ENCODE results near the gene OR2G3. TPM values are rescaled to one million over a fixed set of nuclear protein-coding genes. Genes with fewer than 3 reads are reported as not detected.

OR2G3 gene
- total and polyA plus RNA-seq, 2 of the 8 experiments (the other 6 are each of a cell fraction or from before 2014, with no cell fraction given), result not detected

- no peaks in the 10 kb centered on the region for H3K36me3 ChIP-seq (ENCODE audit: control insufficient read depth in 2 of 4, insufficient read depth in 4 of 4, low read length in 3 of 4)
- H3K4me3 ChIP-seq (ENCODE audit: extremely low read depth in 1 of 4, insufficient read depth in 2 of 4, low read depth in 3 of 4, low read length in 4 of 4), result no peak overlapping the region
- CTCF ChIA-PET (ENCODE audit: partially characterized antibody), result interaction anchor here (0.6 to 1.5 kb wide), 3 partner anchors 14 to 119 kb away, joined by 3 read pairs; no protein-coding TSS in a partner anchor
- no peaks in the 10 kb centered on the region for H3K79me1 ChIP-seq (ENCODE audit: low read depth, low read length)
- H2BK20ac ChIP-seq (ENCODE audit: low read length), result no peak overlapping the region
- TF ChIP-seq SIN3A (conservative IDR thresholded peaks at IDR 0.05 in 1 of 2, IDR thresholded peaks at IDR 0.05 in 1 of 2; ENCODE audit: low read depth in 1 of 2, low read length in 2 of 2) (no peak), TEAD4 (IDR thresholded peaks at IDR 0.05; ENCODE audit: low read depth, low read length) (no peak), RXRA (IDR thresholded peaks at IDR 0.05; ENCODE audit: insufficient read depth, low read depth, low read length) (no peak), JUND (IDR thresholded peaks at IDR 0.05; ENCODE audit: low read length) (no peak), SP4 (IDR thresholded peaks at IDR 0.05; ENCODE audit: low read length) (no peak), RBBP5 (IDR thresholded peaks at IDR 0.05; ENCODE audit: borderline replicate concordance, low read depth, low read length) (no peak), TAF7 (optimal IDR thresholded peaks at IDR 0.05; ENCODE audit: borderline replicate concordance, low read depth, low read length) (no peak), USF2 (IDR thresholded peaks at IDR 0.05; ENCODE audit: low read length) (no peak), HDAC6 (IDR thresholded peaks at IDR 0.05; ENCODE audit: low read depth, low read length) (no peak)
- no peak overlapping the region for H3K4me2 ChIP-seq (ENCODE audit: insufficient read depth in 1 of 2, low read depth in 2 of 2, low read length in 2 of 2)
- no peak overlapping the region for H2BK5ac ChIP-seq (ENCODE audit: low read depth, low read length)
- H3K56ac ChIP-seq (replicated peaks; ENCODE audit: insufficient read length, low read depth, low read length), result no peak overlapping the region
- DNase-seq (ENCODE audit: low read depth in 1 of 2, low spot score in 2 of 2) (no peak), FAIRE-seq (no peak)
- H3K18ac ChIP-seq (ENCODE audit: extremely low read depth, low read length), result no peak overlapping the region
- H3K23me2 ChIP-seq (ENCODE audit: low read depth, low read length), result no peaks in the 10 kb centered on the region
- no peak overlapping the region for H2BK12ac ChIP-seq (ENCODE audit: low read depth, low read length)
- H2BK15ac ChIP-seq (ENCODE audit: low read length), result no peak overlapping the region; the same call in 1 of the 2 replicates
- POLR2A ChIA-PET (ENCODE audit: partially characterized antibody), result no interaction called here
- no peak overlapping the region for H3K9ac ChIP-seq (replicated peaks in 1 of 4; ENCODE audit: extremely low read depth in 1 of 4, low read depth in 3 of 4, low read length in 3 of 4)
- H3K79me2 ChIP-seq (ENCODE audit: control insufficient read depth in 1 of 2, insufficient read depth in 2 of 2, low read length in 2 of 2), result no peaks in the 10 kb centered on the region
- no peak overlapping the region for H4K91ac ChIP-seq (replicated peaks; ENCODE audit: insufficient read length, low read length)
- H3K4ac ChIP-seq (replicated peaks; ENCODE audit: insufficient read length, low read depth, low read length), result no peak overlapping the region
- H3K27me3 ChIP-seq (replicated peaks in 1 of 4; ENCODE audit: control insufficient read depth in 3 of 4, extremely low read depth in 1 of 4, insufficient read depth in 3 of 4, low read length in 3 of 4), result no peaks in the 10 kb centered on the region
- no peaks in the 10 kb centered on the region for H4K20me1 ChIP-seq (replicated peaks in 1 of 2; ENCODE audit: control insufficient read depth in 1 of 2, insufficient read depth in 2 of 2, low read length in 2 of 2)
- peak overlapping the region; percentile 83; the same call in 1 of the 2 replicates for H2AFZ ChIP-seq (ENCODE audit: low read length)
- 86% methylated on average over 9 of the region's 9 CpGs; no CpG with 5 or more reads in 1 of the 2 experiments for WGBS, 2 experiments (ENCODE audit: extremely low coverage in 1 of 2, insufficient coverage in 1 of 2, insufficient read length in 1 of 2, insufficient replicate concordance in 2 of 2, low coverage in 1 of 2, low lambda C conversion rate in 2 of 2, missing lambda C conversion rate in 1 of 2)
- no peak overlapping the region for H3K27ac ChIP-seq (ENCODE audit: low read depth, low read length)
- H2AK5ac ChIP-seq (ENCODE audit: low read depth, low read length), result 0 out of 2 replicates have a peak overlapping the region, but pooled peaks have one; percentile 39
- H2BK120ac ChIP-seq (replicated peaks; ENCODE audit: low read depth, low read length), result no peak overlapping the region
- H3K23ac ChIP-seq (ENCODE audit: insufficient read length), result no peak overlapping the region
- H4K5ac ChIP-seq (ENCODE audit: insufficient read length, low read depth, low read length), result no peak overlapping the region
- H3K9me3 ChIP-seq (ENCODE audit: insufficient read depth in 2 of 2, low read depth in 1 of 2, low read length in 1 of 2), result peaks cover 2 to 31% of the 10 kb centered on the region in 2 experiments; a peak in 3 of 4 replicates
- H3K4me1 ChIP-seq (replicated peaks in 1 of 4; ENCODE audit: control insufficient read depth in 3 of 4, insufficient read depth in 4 of 4, low read length in 3 of 4), result peaks cover 0 to 4% (median 0%) of the 10 kb centered on the region in 4 experiments; a peak in 2 of 7 replicates
- H4K8ac ChIP-seq (ENCODE audit: extremely low read depth, insufficient read depth, low read length), result no peak overlapping the region; the same call in 1 of the 2 replicates
- no peak overlapping the region for H3K14ac ChIP-seq (ENCODE audit: insufficient read length)
Measured at GRCh38 chr1:247562198-247562597, 43.2 kb upstream of the OR2G3 start.

Measured in H1 (cell line).